Measurements from ENCODE around the gene SIMC1.
"Not testable (repeated sequence)": the region's sequence is repeated elsewhere in the genome, so short reads cannot be mapped to it uniquely, and the experiment has no call there.

The SIMC1 gene

DNA sequence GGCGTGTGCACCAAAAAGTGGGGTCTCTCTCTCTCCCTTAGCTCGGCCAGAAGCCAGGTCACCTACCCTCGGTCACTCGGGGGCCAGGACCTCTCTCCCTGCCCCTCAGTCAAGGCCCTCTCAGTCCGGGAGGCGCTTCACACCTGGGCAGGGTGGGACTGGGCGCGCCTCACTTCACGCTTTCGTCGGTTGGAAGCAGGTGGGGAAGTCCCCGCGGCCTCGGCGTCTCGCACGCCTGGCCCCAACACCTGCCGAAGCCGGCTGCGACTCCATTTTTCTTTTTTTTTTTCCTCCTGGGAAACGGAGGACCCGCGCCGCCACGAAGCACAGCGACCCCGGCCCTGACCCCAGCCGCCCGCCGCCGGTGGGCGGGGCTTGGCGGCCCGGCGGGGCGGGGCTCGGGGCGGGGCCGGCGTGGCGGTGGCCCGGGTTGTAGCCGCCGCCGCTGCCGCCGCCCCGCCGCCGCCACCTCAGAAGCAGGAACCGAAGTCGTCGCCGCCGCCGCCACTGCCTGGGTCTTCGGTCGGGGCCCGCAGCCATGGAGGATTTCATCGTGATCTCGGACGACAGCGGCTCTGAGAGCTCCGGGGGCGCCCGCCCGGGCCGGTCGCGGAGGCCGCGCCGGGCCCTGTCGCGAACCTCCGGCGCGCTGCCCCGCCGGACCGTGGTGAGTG lies at the start of gene SIMC1:
Gene SIMC1 (plus strand): TSS at position 454 of the 674 bp plus-strand sequence. CDS start 85 bp downstream, at position 539.
- peak; percentile 8 for DNase-seq

DNA sequence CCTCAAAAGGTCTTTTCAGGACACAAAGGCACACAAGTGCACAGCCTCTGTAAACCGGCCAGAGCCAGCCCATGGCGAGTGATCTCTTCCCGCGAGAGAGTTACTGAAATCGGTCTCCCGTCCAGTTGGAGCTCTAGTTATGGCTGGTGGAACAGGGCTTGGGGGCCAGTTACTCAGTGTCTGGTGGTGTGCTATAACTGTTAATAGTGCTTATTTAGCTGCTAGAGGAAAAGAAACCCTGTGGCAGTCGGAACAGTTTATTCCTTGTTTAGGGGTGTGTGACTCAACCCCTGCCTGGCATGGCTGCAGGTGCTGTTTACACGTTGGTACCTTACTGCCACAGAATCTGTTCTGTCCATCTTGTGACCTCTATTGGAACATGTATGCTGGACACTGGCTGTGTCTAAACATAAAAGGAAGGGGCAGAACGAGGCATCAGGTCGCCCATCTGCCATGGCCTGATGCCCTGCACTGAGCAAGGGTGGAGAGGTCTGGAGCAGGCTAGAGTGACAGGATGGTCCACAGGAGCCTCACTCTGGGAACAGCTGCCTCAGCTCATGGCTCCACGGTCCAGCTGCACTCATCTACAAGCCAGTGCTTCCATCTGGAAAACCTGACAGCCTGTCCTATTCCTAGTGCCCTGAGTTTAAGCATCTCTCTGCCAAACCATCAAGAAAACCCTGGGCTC lies 49.6 kb upstream of the SIMC1 start:
- DNase-seq: no peak

DNA sequence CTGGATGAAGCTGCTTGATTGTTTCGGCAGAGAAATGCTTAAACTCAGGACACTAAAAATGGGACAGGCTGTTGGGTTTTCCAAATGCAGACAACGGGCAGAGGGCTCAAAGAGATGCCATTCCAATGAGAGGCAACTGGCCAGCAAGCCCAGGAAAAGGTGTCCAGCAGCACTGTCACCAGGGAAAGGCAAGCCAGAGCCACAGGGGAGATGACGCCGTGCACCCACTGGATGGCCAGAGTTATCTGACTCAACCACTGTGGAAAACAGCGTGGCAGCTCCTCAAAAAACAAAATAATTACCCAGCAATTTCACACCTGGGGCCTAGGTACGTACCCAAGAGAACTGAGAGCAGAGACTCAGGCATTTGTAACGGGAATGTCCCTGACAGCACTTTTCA lies 48.4 kb upstream of the SIMC1 start:
- no peak for DNase-seq

DNA sequence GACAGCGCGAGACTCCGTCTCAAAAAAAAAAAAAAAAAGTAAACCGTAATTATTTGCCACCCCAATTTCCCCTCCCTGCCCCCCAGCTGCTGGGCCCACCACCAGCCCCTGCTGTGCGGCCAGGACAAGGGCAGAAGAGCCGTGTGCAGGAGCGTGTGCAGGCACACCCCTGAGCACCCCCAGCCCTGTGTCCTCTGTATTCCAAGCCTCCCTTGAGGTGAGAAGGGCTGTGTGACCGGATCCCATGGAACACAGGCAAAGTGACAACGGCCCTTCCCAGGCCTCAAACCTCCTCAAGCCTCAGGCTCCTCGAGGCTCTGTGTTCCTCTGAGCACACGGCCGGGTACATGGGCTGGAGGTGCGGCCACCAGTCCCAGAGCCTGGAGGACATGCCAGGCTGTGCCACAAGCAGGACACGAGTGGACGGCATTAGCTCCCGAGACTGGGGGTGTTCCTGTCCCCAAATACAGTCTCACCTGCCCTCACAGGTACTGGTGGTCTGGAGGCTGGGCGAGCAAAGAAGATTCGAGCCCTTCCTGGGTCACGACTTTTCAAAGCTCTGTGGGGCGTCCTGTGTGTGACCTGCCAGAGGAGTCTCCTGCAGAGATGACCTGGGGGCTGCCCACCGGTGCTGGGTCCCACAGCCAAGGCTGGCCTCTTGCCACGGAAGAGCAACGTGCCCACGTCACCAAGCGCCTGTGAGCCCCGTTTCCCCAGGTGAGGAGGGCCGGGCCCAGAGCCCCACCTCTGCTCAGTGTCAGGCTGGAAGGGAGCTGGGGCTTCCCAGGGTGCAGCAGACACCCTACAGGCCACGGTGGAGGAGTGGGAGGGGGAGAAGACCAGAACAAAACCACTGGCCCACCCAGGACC lies 47.1 kb upstream of the SIMC1 start:
- DNase-seq: no peak

DNA sequence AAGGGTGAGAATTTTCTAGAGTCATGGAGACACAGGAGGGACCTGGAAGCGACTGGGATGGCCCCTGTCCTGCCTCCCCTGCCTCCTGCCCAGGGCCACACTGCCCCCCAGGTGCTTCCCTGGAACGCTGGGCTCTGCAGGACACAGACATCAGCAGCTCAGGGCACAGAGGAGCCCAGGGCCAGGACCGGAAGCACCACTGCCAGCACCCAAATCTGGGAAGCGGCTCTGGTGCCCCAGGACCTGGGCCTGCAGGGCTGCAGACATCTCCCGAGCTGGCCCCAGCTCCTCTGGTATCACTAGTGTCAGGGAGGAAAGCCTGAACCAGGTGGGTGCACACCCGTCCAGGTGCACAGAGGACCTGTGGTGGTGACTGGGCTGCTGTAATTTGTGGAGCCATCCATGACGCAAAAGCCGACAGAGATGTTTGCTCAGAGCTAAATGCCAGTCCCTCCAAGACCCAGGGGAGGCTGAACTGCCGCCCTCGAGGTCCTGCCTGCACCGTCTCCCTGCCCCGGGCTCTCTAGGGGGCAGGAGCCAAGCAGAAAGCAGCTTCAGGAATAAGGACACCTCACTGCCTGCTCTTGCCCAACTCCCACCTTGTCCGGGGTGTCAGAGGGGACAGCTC lies 46.0 kb upstream of the SIMC1 start:
- no peak for DNase-seq

DNA sequence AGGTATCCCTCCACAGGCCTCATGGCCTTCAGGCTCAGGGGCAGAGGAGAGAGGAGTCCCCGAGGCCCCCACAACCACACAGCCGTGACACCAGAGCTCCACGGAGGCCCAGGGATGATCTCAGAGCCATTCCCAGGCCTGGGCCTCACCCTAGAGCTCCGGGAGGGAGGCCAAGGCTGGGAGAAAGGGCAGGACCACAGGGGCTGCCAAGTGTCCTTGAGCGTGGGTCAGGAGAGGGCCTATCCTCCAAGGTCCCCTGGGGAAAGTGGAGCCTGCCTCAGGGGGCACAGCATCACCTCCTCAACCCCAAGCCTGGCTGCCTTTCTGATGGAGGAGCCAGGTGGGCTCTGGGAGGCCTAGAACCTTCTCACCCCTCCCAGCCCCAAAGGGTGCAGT lies 45.5 kb upstream of the SIMC1 start:
- DNase-seq: not testable (repeated sequence)

DNA sequence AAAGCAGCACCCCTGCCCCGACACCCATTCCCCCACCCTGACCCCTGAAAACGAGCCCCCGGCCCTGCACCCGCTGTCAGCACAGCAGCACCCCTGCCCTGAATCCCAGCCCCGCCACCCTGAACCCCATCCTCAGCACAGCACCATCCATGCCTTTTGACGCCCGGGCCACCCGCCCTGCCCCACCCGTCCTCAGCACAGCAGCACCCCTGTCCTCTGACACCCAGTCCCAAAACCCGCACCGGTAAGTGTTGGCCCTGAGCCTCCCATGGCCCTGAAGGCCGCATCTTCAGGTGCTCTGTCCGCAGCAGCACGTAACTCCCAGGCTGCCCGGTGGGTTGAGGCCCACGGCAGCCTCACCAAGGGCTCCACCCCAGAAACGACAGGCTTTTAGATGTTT lies 44.6 kb upstream of the SIMC1 start:
- not testable (repeated sequence) for DNase-seq

DNA sequence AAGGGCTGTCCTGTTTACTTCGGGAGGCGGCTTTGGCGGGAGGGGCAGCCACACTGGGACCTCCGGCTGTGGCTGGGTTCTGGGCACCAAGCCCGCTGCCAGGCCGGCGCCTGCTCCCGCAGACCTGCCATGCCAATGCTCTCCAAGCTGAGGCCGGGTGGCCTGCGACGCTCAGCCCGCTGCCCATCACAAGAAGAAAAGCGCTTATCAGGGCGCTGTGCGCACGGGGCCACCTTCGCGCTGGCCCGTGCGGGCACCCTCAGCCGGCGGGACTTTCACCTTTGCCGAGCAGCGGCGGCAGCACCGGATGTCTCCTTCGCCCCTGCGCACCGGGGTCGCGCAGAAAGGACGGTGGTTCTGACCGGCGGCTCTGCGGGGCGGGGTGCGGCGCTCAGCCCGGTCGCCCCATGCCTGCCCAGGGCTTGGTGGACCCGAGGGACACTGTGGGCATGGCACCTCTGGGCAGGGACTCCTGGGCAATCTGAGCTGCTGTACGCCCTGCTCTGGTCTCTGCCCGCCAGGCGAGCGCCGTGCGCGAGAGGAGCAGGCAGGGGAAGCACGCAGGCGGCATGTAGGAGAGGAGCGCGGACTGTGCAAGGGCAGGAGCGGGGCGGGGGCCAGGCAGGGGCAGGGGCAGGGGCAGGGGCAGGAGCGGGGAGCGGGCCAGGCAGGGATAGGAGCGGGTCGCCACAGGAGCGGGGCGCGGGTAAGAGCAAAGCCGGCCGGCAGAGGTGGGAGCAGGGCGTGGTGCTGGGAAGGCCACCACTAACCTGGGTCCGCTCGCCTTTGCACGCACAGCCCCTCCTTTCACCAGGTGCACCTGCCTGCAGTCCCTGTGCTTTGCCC lies 43.8 kb upstream of the SIMC1 start:
- not testable (repeated sequence) for DNase-seq

DNA sequence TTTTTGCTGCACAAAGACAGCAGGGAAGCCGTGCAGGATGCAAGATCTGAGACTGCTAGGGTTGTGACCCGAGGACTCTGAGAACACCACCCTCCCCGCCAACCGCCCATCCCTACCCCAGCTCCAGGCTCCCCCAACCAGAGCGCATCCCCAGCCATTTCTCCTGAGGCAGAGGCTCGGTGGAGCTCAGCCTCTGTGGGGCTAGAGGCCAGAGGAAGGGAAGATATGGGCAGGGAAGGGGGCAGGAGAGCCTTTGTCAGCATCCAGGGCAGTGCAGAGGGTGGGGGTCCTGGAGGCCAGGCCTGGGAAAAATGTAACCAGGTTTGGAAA lies 43.2 kb upstream of the SIMC1 start:
- not testable (repeated sequence) for DNase-seq

DNA sequence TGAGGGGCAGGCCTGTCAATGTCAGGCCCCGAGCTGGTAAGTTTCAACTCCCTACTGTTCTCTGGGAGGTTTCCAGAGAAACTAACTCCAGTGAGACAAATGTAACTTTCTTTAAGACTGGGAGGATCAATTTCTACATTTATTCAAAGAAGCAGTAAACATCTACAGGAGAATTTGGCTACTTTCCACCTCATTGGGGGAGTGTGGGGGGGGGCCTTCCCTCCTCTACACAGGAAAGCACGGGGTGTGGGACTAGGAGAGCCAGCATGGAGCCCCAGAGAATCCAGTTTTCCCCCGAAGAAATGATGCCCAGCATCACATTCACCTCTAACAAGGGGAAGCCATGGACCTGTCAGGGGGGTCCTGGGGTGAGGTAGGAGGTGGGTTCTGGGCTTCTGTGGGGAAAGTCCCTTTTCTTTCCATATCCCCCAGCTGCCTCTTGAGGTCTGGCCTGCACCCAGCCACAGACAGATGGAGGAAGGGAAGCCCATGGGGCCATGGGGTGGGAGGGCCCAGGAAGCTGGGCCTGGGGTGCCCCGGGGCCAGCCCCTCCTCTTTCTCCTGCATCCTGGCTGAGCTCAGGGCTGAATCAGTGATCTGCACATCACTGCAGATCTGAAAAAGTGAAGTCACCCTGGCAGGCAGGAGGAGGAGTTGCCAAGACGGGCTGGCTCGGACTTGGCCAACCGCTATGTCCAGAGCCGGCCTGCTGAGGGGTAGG lies 42.6 kb upstream of the SIMC1 start:
- DNase-seq: not testable (repeated sequence)

DNA sequence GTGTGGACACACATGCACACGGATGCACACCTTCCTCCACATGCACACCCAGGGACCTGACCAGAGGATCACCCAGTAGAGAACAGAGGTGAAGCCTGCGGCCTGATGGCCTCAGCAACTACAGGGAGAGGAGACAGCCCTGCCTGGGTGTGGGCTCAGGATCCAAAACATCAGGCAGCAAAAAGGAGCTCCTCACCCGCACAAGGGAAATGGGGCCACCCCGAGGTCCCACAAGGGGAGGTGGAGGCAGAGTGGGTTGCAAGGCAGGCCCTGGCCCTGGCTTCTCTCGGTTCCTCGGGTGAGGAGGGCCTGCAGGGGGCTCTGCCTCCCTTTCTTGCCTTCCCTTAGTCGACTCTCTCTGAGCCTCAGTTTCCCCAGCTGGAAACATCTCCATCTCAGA lies 41.4 kb upstream of the SIMC1 start:
- not testable (repeated sequence) for DNase-seq

DNA sequence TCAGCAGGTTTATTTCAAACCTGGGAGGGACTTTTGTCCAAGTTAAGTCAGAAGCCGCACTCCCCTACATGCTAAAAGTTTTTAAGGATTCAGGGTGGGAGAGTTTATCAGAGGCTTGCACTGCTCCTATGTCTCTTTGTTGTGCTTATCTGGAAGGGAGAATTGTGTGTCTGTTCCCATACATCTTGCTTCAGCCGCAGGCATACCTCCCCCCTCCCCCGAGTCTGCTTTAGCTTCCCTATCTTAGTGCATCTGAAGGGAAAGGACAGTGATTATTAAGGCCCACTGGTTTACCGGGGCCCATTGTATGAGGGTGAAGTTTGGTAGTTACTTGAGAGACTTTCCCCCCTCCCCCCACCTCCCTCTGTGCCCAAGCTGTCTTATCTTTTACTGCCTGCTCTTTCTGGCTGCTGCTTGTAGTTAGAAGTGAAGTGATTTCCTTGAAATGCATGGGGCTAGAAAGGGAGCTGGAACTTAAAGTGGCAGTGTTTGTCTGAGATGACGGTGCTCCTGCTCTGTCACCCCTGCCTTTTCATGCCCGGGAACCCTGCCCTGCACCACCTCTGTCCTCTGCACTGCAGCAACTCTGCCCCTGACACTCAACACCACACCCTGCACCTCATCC lies 40.9 kb upstream of the SIMC1 start:
- DNase-seq: not testable (repeated sequence)

DNA sequence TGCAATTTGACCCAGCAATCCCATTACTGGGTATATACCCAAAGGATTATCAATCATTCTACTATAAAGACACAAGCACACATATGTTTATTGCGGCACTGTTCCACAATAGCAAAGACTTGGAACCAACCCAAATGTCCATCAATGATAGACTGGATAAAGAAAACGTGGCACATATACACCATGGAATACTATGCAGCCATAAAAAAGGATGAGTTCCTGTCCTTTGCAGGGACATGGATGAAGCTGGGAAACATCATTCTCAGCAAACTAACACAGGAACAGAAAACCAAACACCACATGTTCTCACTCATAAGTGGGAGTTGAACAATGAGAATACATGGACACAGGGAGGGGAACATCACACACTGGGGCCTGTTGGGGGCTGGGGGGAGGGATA lies 39.9 kb upstream of the SIMC1 start:
- not testable (repeated sequence) for DNase-seq

DNA sequence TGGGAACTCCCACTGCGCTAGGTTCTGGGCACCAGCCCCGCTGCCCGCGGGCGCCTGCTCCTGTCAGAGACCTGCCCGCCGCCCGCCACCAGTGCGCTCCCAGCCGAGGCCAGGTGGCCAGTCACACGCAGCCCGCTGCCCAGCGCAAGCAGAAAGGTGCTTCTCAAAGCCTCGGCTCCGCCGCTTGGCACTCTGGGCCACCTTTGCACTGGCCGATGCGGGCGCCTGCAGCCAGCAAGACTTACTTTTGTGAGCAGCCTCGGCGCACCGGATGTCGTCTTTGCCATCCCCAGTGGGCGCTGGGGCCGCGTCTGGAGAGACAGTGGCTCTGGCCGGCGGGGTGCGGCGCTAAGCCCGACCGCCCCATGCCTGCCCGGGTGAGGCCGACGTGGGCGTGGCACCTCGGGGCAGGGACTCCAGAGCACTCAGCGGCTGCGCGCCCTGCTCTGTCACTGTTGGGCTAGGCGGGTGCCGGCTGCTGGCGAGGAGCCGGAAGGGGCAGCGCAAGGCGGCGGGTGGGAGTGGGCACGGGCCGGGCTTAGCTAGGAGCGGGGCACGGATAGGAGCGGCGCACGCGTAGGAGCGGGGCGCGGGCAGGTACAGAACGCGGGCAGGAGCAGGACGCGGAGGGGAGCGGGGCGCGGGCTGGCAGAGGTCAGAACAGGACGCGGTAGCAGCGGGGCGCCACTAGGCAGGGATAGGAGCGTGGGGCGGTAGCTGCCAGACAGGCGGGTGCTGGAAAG lies 39.1 kb upstream of the SIMC1 start:
- peak; percentile 20 for DNase-seq

DNA sequence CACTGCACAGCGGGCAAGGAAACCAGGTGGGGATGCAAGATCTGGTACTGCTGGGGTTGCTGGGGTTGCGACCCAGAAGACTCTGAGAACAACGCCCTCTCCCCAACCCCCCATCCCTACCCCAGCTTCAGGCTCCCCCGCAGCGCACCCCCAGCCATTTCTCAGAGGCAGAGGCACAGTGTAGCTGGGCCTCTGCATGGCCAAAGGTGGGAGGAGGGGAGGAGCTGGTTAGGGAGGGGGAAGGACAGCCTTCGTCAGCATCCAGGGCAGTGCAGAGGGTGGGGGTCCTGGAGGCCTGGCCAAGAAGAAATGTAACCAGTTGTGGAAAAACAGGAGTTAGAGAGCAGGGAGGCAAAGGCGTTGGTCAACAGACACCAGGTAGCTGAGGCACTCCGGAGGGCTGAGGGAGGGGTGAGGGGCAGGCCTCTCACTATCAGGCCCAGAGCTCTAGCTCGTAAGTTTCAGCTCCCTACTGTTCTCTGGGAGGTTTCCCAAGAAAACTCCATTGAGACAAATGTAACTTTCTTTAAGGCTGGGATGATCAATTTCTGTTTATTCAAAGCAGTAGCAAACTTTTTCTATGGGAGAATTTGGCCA lies 38.3 kb upstream of the SIMC1 start:
- not testable (repeated sequence) for DNase-seq

DNA sequence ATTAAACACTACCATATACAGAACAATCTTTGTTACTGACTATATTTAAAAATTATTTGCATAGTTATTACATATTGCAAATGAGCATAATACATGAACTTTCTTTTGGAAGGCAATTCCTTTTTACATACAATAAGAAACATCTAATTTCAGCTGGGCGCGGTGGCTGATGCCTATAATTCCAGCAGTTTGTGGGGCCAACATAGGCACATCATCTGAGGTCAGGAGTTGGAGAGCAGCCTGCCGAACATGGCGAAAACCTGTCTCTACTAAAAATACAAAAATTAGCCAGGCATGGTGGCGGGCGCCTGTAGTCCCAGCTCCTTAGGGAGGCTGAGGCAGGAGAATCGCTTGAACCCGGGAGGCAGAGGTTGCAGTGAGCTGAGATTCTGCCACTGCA lies 36.4 kb upstream of the SIMC1 start:
- DNase-seq: no peak

DNA sequence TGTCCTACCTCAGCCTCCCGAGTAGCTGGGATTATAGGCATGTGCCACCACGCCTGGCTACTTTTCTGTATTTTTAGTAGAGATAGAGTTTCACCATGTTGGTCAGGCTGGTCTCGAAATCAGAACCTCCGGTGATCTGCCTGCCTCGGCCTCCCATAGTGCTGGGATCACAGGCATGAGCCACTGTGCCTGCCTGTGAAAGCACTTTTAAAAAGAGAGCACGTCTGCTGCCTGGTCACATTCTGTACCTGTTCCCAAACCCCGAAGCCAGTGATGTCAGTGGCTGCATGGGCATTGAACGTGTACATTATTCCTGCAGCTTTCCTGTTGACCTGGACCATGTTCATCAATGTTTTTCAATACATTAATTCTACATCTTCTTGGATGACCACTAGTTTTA lies 35.1 kb upstream of the SIMC1 start:
- DNase-seq: no peak

DNA sequence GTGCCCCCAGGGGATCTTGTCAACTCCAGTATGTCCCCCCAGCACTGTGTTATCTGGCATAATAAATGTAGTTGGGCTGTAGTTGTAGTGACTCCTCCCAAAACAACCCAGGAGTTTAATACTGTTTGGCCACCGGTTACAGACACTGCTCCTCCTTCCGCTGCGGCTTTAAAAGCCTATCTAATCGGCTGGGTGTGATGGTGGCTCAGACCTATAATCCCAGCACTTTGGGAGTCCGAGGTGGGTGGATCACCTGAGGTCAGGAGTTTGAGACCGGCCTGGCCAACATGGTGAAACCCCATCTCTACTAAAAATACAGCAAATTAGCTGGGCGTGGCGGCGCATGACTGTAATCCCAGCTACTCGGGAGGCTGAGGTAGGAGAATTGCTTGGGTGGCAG lies 34.7 kb upstream of the SIMC1 start:
- not testable (repeated sequence) for DNase-seq

DNA sequence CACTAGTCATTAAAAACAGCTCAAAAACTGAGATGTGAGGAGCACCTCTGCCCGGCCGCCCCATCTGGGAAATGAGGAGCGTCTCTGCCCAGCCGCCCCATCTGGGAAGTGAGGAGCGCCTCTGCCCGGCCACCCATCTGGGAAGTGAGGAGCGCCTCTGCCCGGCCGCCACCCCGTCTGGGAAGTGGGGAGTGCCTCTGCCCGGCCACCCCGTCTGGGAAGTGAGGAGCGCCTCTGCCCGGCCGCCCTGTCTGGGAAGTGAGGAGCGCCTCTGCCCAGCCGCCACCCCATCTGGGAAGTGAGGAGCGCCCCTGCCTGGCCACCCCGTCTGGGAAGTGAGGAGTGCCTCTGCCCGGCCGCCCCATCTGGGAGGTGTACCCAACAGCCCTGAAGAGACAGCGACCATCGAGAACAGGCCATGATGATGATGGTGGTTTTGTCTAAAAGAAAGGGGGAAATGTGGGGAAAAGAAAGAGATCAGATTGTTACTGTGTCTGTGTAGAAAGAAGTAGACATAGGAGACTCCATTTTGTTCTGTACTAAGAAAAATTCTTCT lies 23.7 kb upstream of the SIMC1 start:
- DNase-seq: not testable (repeated sequence)
